Measurements from ENCODE around the gene SVIL.

GRCh38 chr10:29657719-29658274 is 23.0 kb upstream of the SVIL start:
- TF ChIP-seq EP300 (conservative IDR thresholded peaks at IDR 0.05; ENCODE audit: poor library complexity, severe bottlenecking) (no peak), REST (IDR thresholded peaks at IDR 0.05; ENCODE audit: borderline replicate concordance) (no peak), EZH2 (IDR thresholded peaks at IDR 0.05; ENCODE audit: borderline replicate concordance, insufficient read depth, low read length, poor library complexity, severe bottlenecking) (no peak), CTCF (IDR thresholded peaks at IDR 0.05; ENCODE audit: poor library complexity, severe bottlenecking) (no peak), SMC3 (conservative IDR thresholded peaks at IDR 0.05; ENCODE audit: poor library complexity) (no peak), MXI1 (conservative IDR thresholded peaks at IDR 0.05; ENCODE audit: poor library complexity, severe bottlenecking) (no peak), TAF1 (IDR thresholded peaks at IDR 0.05; ENCODE audit: low read depth) (no peak), POLR2AphosphoS5 (IDR thresholded peaks at IDR 0.05) (no peak), RAD21 (conservative IDR thresholded peaks at IDR 0.05) (no peak)
